Neural cell (in vitro differentiated cells): ENCODE measurements around the gene ANKFY1. TPM values are rescaled to one million over a fixed set of nuclear protein-coding genes. Genes with fewer than 3 reads are reported as not detected.
"Not testable (repeated sequence)": the region's sequence is repeated elsewhere in the genome, so short reads cannot be mapped to it uniquely, and the experiment has no call there.

Experiments
- H2AFZ ChIP-seq: fragments of 200-600, 300-800 bp; sonication (generic), shearing (Covaris generic); 2 replicates; pipeline ENCODE4 v1.6.0; 2014; ENCODE audit warnings: low read depth, mild to moderate bottlenecking, antibody characterized with exemption, low read length, moderate library complexity
- H3F3A ChIP-seq: fragments of 200-600 bp; shearing (Covaris generic); 2 replicates; pipeline ENCODE4 v1.6.1; 2016; ENCODE audit warnings: mild to moderate bottlenecking, moderate library complexity, mixed read lengths, antibody characterized with exemption, low read length; ENCODE audit not compliant: insufficient read depth, poor library complexity, severe bottlenecking
- H3K27ac ChIP-seq: fragments of 200-600, 300-800 bp; sonication (generic), shearing (Covaris generic); 2 replicates; pipeline ENCODE4 v1.5.1; 2014; ENCODE audit warnings: mild to moderate bottlenecking, low read length, moderate library complexity
- H3K27me3 ChIP-seq: fragments of 300-800, 200-600 bp; sonication (generic), shearing (Covaris generic); 2 replicates; pipeline ENCODE4 v1.6.0; 2014; ENCODE audit warnings: mild to moderate bottlenecking, low read depth, low read length, moderate library complexity; ENCODE audit not compliant: insufficient read depth
- H3K36me3 ChIP-seq: fragments of 300-800, 200-600 bp; sonication (generic), shearing (Covaris generic); 2 replicates; pipeline ENCODE4 v1.5.1; 2014; ENCODE audit warnings: mild to moderate bottlenecking, antibody characterized with exemption, low read length, moderate library complexity; ENCODE audit not compliant: insufficient read depth
- H3K4me2 ChIP-seq: fragments of 300-800, 200-600 bp; sonication (generic), shearing (Covaris generic); 2 replicates; pipeline ENCODE4 v1.6.0; 2014; ENCODE audit warnings: mild to moderate bottlenecking, low read length
- H3K4me3 ChIP-seq: fragments of 300-800, 200-600 bp; sonication (generic), shearing (Covaris generic); 2 replicates; pipeline ENCODE4 v1.5.1; 2014; ENCODE audit warnings: mild to moderate bottlenecking, low read length, moderate library complexity
- H3K79me2 ChIP-seq: fragments of 200-600 bp; shearing (Covaris generic); replicated peaks from 2 replicates; pipeline ENCODE4 v1.6.0; 2014; ENCODE audit warnings: mild to moderate bottlenecking, low read length, moderate library complexity; ENCODE audit not compliant: insufficient read depth
- H3K9ac ChIP-seq: fragments of 300-800, 200-600 bp; sonication (generic), shearing (Covaris generic); 2 replicates; pipeline ENCODE4 v1.6.1; 2016; ENCODE audit warnings: mild to moderate bottlenecking, low read length, mixed read lengths
- H3K9me2 ChIP-seq: fragments of 200-600 bp; shearing (Covaris generic); 2 replicates; pipeline ENCODE4 v1.6.1; 2016; ENCODE audit warnings: mild to moderate bottlenecking, low read length, mixed read lengths; ENCODE audit not compliant: insufficient read depth
- H3K9me3 ChIP-seq: fragments of 200-600, 300-800 bp; sonication (generic), shearing (Covaris generic); 2 replicates; pipeline ENCODE4 v1.6.1; 2016; ENCODE audit warnings: mild to moderate bottlenecking, mixed run types, low read length, moderate library complexity, mixed read lengths
- H4K20me1 ChIP-seq: fragments of 200-600 bp; shearing (Covaris generic); 2 replicates; pipeline ENCODE4 v1.6.1; 2016; ENCODE audit warnings: mild to moderate bottlenecking, mixed run types; ENCODE audit not compliant: insufficient read depth
- CTCF ChIP-seq: fragments of 450-650 bp; IDR thresholded peaks from 2 replicates; pipeline ENCODE4 v1.5.1; 2014; ENCODE audit warnings: antibody characterized with exemption, mild to moderate bottlenecking, moderate library complexity; ENCODE audit not compliant: poor library complexity, severe bottlenecking
- EP300 ChIP-seq: fragments of 450-650 bp; conservative IDR thresholded peaks from 2 replicates; pipeline ENCODE4 v1.6.1; 2014; ENCODE audit warnings: antibody characterized with exemption, mild to moderate bottlenecking, moderate library complexity; ENCODE audit not compliant: poor library complexity, severe bottlenecking
- EZH2 ChIP-seq: fragments of 200-600, 300-800 bp; shearing (Covaris generic), sonication (generic); IDR thresholded peaks from 2 replicates; pipeline ENCODE4 v1.6.1; 2014; ENCODE audit warnings: antibody characterized with exemption, low read length, borderline replicate concordance, mild to moderate bottlenecking; ENCODE audit not compliant: insufficient read depth, poor library complexity, severe bottlenecking
- MXI1 ChIP-seq: fragments of 450-650 bp; conservative IDR thresholded peaks from 2 replicates; pipeline ENCODE4 v1.6.1; 2014; ENCODE audit warnings: antibody characterized with exemption, mild to moderate bottlenecking; ENCODE audit not compliant: poor library complexity, severe bottlenecking
- POLR2AphosphoS5 ChIP-seq: IDR thresholded peaks from 2 replicates; pipeline ENCODE4 v1.6.1; 2012
- RAD21 ChIP-seq: fragments of 450-650 bp; conservative IDR thresholded peaks from 2 replicates; pipeline ENCODE4 v1.6.1; 2014; ENCODE audit warnings: antibody characterized with exemption, mild to moderate bottlenecking, moderate library complexity
- SMC3 ChIP-seq: fragments of 450-650 bp; conservative IDR thresholded peaks from 2 replicates; pipeline ENCODE4 v1.6.1; 2014; ENCODE audit warnings: antibody characterized with exemption, mild to moderate bottlenecking, moderate library complexity; ENCODE audit not compliant: poor library complexity
- TAF1 ChIP-seq: IDR thresholded peaks from 2 replicates; pipeline ENCODE4 v1.6.1; 2012; ENCODE audit warnings: low read depth
- polyA plus RNA-seq: library from polyadenylated mRNA; depleted of rRNA; stranded (reverse); fragments of >200 nt; gene quantifications from 2 replicates; pipeline ENCODE4 v1.2.3, GENCODE V29; 2014
- TF ChIP-seq, protein P1 (sequence below): IDR thresholded peaks from 2 replicates; pipeline ENCODE4 v1.6.1; 2012; ENCODE audit warnings: borderline replicate concordance

The ANKFY1 gene
- polyA plus RNA-seq, 1 donor from 2014 or later: 25.6 TPM

DNA sequence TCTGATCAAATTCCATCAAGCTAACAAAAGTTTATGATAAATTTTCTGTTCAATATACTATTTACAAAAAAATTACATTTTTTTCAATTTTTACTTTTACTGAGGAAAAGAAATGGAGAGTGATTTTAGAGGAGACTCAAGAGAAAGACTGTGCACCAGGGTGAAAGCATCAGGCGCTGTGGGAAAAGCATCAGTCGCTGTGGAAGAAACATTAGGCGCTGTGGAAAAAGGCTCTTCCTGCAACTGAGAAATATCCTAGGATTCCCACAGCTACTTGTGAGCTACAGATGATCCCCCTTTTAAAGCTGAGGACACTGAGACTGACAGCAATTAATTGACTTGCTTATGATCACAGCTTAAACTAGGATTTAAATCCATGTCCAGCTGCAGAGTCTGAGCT lies 4.9 kb downstream of the ANKFY1 start:
- H4K20me1 ChIP-seq: no peaks in the 10 kb centered on the region
- TF ChIP-seq EZH2 (no peak), TAF1 (no peak)

DNA sequence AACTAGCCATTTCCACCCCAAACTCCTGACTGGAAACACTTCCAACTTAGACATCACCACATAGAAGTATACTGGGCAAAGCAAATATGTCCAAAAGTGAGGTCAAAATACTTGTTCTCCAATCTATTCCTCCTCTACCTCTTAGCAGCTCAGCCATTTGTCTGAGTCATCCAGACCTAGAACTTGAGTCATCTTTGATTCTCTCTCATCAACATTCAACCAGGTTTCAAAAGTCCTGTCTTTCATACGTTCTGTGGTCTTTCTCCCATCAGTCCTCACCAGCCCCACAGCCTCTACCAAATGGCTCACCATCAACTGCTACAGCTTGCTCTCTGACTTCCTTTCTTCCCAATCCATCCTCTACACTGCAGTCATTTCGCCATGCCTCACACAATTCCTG lies 6.8 kb downstream of the ANKFY1 start:
- no peak overlapping the region for H3K9ac ChIP-seq

More for the DNA sequence above, 4.9 kb downstream of the ANKFY1 start:
- no peaks in the 10 kb centered on the region for H3K36me3 ChIP-seq
- no peak overlapping the region for H3K9ac ChIP-seq
- H2AFZ ChIP-seq: no peak overlapping the region
- H3K9me2 ChIP-seq: no peaks in the 10 kb centered on the region
- H3K27ac ChIP-seq: no peak overlapping the region
- no peaks in the 10 kb centered on the region for H3K27me3 ChIP-seq
- peaks cover 84% of the 10 kb centered on the region for H3K79me2 ChIP-seq
- no peaks in the 10 kb centered on the region for H3K9me3 ChIP-seq
- no peaks in the 10 kb centered on the region for H3F3A ChIP-seq
- no peak overlapping the region for H3K4me2 ChIP-seq
- H3K4me3 ChIP-seq: no peak overlapping the region

GRCh38 chr17:4255271-4255670 lies 8.5 kb downstream of the ANKFY1 start:
- H3F3A ChIP-seq, H3K27ac ChIP-seq, H3K9me2 ChIP-seq, H2AFZ ChIP-seq, H3K9ac ChIP-seq, H3K36me3 ChIP-seq, H3K27me3 ChIP-seq, H3K9me3 ChIP-seq, H3K4me2 ChIP-seq, H4K20me1 ChIP-seq, H3K4me3 ChIP-seq: not testable (repeated sequence)
- H3K79me2 ChIP-seq: peaks cover 90% of the 10 kb centered on the region

More for the DNA sequence above, 6.8 kb downstream of the ANKFY1 start:
- H3K36me3 ChIP-seq: no peaks in the 10 kb centered on the region
- no peak overlapping the region for H3K4me2 ChIP-seq
- no peak overlapping the region for H2AFZ ChIP-seq
- H3K9me2 ChIP-seq: no peaks in the 10 kb centered on the region
- H3K79me2 ChIP-seq: peaks cover 90% of the 10 kb centered on the region
- no peak overlapping the region for H3K4me3 ChIP-seq
- H3K27ac ChIP-seq: no peak overlapping the region
- H4K20me1 ChIP-seq: no peaks in the 10 kb centered on the region
- H3K9me3 ChIP-seq: no peaks in the 10 kb centered on the region
- H3F3A ChIP-seq: no peaks in the 10 kb centered on the region
- H3K27me3 ChIP-seq: no peaks in the 10 kb centered on the region
- no peak for TF ChIP-seq RAD21
- TF ChIP-seq TAF1: no peak
- no peak for TF ChIP-seq POLR2AphosphoS5
- TF ChIP-seq CTCF: no peak
- no peak for TF ChIP-seq EP300
- no peak for TF ChIP-seq SMC3
- no peak for TF ChIP-seq MXI1
- no peak for TF ChIP-seq EZH2
- TF ChIP-seq, protein P1, sequence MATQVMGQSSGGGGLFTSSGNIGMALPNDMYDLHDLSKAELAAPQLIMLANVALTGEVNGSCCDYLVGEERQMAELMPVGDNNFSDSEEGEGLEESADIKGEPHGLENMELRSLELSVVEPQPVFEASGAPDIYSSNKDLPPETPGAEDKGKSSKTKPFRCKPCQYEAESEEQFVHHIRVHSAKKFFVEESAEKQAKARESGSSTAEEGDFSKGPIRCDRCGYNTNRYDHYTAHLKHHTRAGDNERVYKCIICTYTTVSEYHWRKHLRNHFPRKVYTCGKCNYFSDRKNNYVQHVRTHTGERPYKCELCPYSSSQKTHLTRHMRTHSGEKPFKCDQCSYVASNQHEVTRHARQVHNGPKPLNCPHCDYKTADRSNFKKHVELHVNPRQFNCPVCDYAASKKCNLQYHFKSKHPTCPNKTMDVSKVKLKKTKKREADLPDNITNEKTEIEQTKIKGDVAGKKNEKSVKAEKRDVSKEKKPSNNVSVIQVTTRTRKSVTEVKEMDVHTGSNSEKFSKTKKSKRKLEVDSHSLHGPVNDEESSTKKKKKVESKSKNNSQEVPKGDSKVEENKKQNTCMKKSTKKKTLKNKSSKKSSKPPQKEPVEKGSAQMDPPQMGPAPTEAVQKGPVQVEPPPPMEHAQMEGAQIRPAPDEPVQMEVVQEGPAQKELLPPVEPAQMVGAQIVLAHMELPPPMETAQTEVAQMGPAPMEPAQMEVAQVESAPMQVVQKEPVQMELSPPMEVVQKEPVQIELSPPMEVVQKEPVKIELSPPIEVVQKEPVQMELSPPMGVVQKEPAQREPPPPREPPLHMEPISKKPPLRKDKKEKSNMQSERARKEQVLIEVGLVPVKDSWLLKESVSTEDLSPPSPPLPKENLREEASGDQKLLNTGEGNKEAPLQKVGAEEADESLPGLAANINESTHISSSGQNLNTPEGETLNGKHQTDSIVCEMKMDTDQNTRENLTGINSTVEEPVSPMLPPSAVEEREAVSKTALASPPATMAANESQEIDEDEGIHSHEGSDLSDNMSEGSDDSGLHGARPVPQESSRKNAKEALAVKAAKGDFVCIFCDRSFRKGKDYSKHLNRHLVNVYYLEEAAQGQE: no peak
